PC-3 (cell line): Measurements from ENCODE around the gene ACKR3. TPM values are rescaled to one million over a fixed set of nuclear protein-coding genes. Genes with fewer than 3 reads are reported as not detected.

Source experiments
- ATAC-seq: fragments of 200-7000 bp; cut with Tn5 transposase; 2 replicates; pipeline ENCODE4 v1.9.1; 2020; ENCODE audit warnings: mild to moderate bottlenecking, moderate library complexity
- BruUV-seq: library from RNA; stranded (reverse); fragments of 400-500 nt; replicated peaks from 2 replicates; lab custom pipeline; 2021; lab: Mats Ljungman, UMichigan
- CTCF ChIA-PET: fragments of 300-600 bp; sonication (Branson Sonifier 250); formaldehyde crosslinking; loops from one replicate; lab custom pipeline; 2022; ENCODE audit warnings: antibody characterized with exemption; lab: Charles Lee
- POLR2A ChIA-PET: fragments of 300-600 bp; sonication (Branson Sonifier 250); formaldehyde crosslinking; loops from one replicate; lab custom pipeline; 2022; ENCODE audit warnings: antibody characterized with exemption; ENCODE audit not compliant: unreplicated experiment; lab: Charles Lee
- DNase-seq: peaks from one replicate; pipeline ENCODE4 v3.0.0-alpha.2; 2015
- H2AFZ ChIP-seq: fragments of 300-600 bp; sonication (generic); 2 replicates; pipeline ENCODE4 v1.6.0; 2016; ENCODE audit warnings: antibody characterized with exemption, low read length
- H3F3A ChIP-seq: fragments of 300-600 bp; sonication (generic); one replicate; pipeline ENCODE4 v1.6.0; 2017; ENCODE audit warnings: antibody characterized with exemption, low read length, control low read depth, mild to moderate bottlenecking; ENCODE audit not compliant: unreplicated experiment
- H3K27ac ChIP-seq: fragments of 300-600 bp; sonication (generic); 2 replicates; pipeline ENCODE4 v1.5.1; 2016; ENCODE audit warnings: mild to moderate bottlenecking, low read length
- H3K27me3 ChIP-seq: fragments of 300-600 bp; sonication (generic); 2 replicates; pipeline ENCODE4 v1.6.1; 2016; ENCODE audit warnings: low read length, mixed read lengths
- H3K36me3 ChIP-seq: fragments of 300-600 bp; sonication (generic); 2 replicates; pipeline ENCODE4 v1.6.1; 2016; ENCODE audit warnings: low read depth, mixed run types, low read length, mixed read lengths
- H3K4me1 ChIP-seq: fragments of 300-600 bp; sonication (generic); 2 replicates; pipeline ENCODE4 v1.5.1; 2016; ENCODE audit warnings: low read length; ENCODE audit not compliant: insufficient read depth
- H3K4me2 ChIP-seq: fragments of 300-600 bp; sonication (generic); 2 replicates; pipeline ENCODE4 v1.6.0; 2016; ENCODE audit warnings: low read length
- H3K4me3 ChIP-seq: fragments of 300-600 bp; sonication (generic); 2 replicates; pipeline ENCODE4 v1.5.1; 2016; ENCODE audit warnings: mild to moderate bottlenecking, low read length, mixed read lengths
- H3K79me2 ChIP-seq: fragments of 300-600 bp; sonication (generic); 2 replicates; pipeline ENCODE4 v1.6.1; 2017; ENCODE audit warnings: low read length, mixed read lengths
- H3K9ac ChIP-seq: fragments of 300-600 bp; sonication (generic); 2 replicates; pipeline ENCODE4 v1.6.0; 2016; ENCODE audit warnings: mild to moderate bottlenecking, low read length
- H3K9me2 ChIP-seq: fragments of 300-600 bp; sonication (generic); replicated peaks from 2 replicates; pipeline ENCODE4 v1.6.1; 2016; ENCODE audit warnings: mixed run types, low read length, mixed read lengths
- H3K9me3 ChIP-seq: fragments of 300-600 bp; sonication (generic); 2 replicates; pipeline ENCODE4 v1.6.1; 2016; ENCODE audit warnings: low read length, mixed read lengths
- H4K20me1 ChIP-seq: fragments of 300-600 bp; sonication (generic); 2 replicates; pipeline ENCODE4 v1.6.1; 2016; ENCODE audit warnings: low read length, mixed read lengths
- EZH2 ChIP-seq: fragments of 300-600 bp; sonication (generic); IDR thresholded peaks from one replicate; pipeline ENCODE4 v1.6.1; 2017; ENCODE audit warnings: antibody characterized with exemption, mild to moderate bottlenecking, low read length; ENCODE audit not compliant: unreplicated experiment
- EZH2phosphoT487 ChIP-seq: fragments of 300-600 bp; sonication (generic); IDR thresholded peaks from 2 replicates; pipeline ENCODE4 v1.6.1; 2018; ENCODE audit warnings: mild to moderate bottlenecking, antibody characterized with exemption, low read length, borderline replicate concordance
- intact Hi-C: fragments of 100-400 bp; cut with micrococcal nuclease; formaldehyde crosslinking; loops from 2 replicates; pipeline ENCODE4 v1.9.0; 2023
- total RNA-seq: library from RNA; depleted of rRNA; stranded (reverse); fragments of >200 nt; gene quantifications from 2 replicates; pipeline ENCODE4 v1.2.3, GENCODE V29; 2014
- TF ChIP-seq, protein P1 (sequence below): fragments of 300-600 bp; sonication (generic); conservative IDR thresholded peaks from 2 replicates; pipeline ENCODE4 v1.5.1; 2017; ENCODE audit warnings: antibody characterized with exemption, low read depth, mild to moderate bottlenecking, low read length

Gene ACKR3
- total RNA-seq, 1 experiment from 2014 or later: 3.1 TPM

DNA sequence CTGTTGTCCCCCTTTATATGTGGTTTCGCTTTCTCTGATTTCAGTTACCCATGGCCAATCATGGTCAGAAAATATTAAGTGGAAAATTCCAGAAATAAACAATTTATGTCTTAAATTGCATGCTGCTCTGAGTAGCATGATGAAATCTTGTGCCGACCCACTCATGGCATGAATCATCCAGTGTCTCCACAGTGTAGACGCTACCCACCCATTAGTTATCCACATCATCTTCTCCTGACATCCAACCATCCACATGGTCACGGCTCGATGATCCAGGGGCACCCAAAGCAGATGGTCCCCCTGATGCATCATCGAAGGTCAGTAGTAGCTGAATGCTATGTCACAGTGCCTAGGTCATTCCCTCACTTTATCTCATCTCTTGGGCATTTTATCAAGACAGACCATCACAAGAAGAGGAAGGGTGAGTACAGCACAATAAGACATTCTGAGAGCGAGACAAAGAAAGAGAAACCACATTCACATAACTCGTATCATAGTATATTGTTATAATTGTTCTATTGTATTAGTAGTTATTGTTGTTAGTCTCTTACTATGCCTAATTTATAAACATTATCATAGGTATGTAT, 44.1 kb upstream of the ACKR3 start:
- peaks cover 25% of the 10 kb centered on the region for H3K27me3 ChIP-seq
- BruUV-seq: no TSS peak

DNA sequence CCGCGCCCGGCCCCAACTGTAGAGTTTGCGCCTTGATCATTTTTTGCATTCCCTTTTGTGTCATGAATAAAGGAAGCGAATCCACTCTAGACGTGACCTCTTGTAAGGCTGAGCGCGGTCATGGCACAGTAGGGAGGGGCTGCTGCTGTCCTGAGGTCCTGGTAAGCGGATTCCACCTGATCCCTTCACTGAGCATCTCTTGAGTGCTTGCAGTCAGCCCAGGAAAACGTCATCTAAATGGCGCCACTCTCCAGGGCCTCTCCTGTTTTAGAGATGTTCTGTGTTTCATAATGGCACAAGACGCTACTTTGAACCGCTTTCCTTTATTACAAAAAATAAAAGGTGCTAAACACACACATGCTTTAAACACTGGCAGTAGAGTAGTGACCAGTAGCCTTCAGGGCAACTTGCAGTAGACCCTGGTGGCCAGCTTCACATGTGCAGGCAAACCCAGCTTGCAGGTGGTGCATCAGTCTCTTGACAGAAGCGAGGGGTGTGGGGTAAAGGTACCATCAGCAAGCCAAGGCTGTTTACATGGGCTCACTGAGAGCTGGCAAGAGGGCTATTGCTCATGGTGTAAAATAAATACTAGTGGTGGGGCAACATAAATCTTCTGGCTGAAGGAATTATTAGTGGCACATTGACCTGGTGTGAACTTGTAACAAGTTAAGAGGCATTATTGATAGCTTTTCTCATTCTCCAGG, 43.0 kb upstream of the ACKR3 start:
- no TSS peak for BruUV-seq
- Histone ChIP-seq H3K79me2 (no peaks in the 10 kb centered on the region), H2AFZ (no peak overlapping the region), H3K27ac (no peak overlapping the region), H3K4me2 (no peak overlapping the region), H3K9me2 (no peaks in the 10 kb centered on the region), H4K20me1 (no peaks in the 10 kb centered on the region), H3K36me3 (no peaks in the 10 kb centered on the region), H3F3A (no peaks in the 10 kb centered on the region), H3K27me3 (peaks cover 15% of the 10 kb centered on the region), H3K4me3 (no peak overlapping the region), H3K9me3 (no peaks in the 10 kb centered on the region), H3K9ac (no peak overlapping the region), H3K4me1 (no peaks in the 10 kb centered on the region)
- POLR2A ChIA-PET: no interaction called here
- no peak for ATAC-seq
- intact Hi-C loops: no loop called here
- no peak for DNase-seq
- CTCF ChIA-PET: no interaction called here
- TF ChIP-seq, protein P1, sequence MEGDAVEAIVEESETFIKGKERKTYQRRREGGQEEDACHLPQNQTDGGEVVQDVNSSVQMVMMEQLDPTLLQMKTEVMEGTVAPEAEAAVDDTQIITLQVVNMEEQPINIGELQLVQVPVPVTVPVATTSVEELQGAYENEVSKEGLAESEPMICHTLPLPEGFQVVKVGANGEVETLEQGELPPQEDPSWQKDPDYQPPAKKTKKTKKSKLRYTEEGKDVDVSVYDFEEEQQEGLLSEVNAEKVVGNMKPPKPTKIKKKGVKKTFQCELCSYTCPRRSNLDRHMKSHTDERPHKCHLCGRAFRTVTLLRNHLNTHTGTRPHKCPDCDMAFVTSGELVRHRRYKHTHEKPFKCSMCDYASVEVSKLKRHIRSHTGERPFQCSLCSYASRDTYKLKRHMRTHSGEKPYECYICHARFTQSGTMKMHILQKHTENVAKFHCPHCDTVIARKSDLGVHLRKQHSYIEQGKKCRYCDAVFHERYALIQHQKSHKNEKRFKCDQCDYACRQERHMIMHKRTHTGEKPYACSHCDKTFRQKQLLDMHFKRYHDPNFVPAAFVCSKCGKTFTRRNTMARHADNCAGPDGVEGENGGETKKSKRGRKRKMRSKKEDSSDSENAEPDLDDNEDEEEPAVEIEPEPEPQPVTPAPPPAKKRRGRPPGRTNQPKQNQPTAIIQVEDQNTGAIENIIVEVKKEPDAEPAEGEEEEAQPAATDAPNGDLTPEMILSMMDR: no peak
- TF ChIP-seq EZH2: no peak
- no peak for TF ChIP-seq EZH2phosphoT487

More for the DNA sequence above, 44.1 kb upstream of the ACKR3 start:
- DNase-seq (no peak), ATAC-seq (no peak)
- intact Hi-C loops: no loop called here
- no peak overlapping the region for H3K27ac ChIP-seq
- H3K9me2 ChIP-seq: no peaks in the 10 kb centered on the region
- H3F3A ChIP-seq: no peaks in the 10 kb centered on the region
- ChIA-PET POLR2A (no interaction called here), CTCF (no interaction called here)
- no peak for TF ChIP-seq EZH2
- TF ChIP-seq, protein P1: no peak
- no peak for TF ChIP-seq EZH2phosphoT487
- H3K9ac ChIP-seq: no peak overlapping the region
- H3K79me2 ChIP-seq: no peaks in the 10 kb centered on the region
- H4K20me1 ChIP-seq: no peaks in the 10 kb centered on the region
- H3K9me3 ChIP-seq: no peaks in the 10 kb centered on the region
- no peaks in the 10 kb centered on the region for H3K4me1 ChIP-seq
- no peak overlapping the region for H3K4me2 ChIP-seq
- H3K36me3 ChIP-seq: no peaks in the 10 kb centered on the region
- no peak overlapping the region for H2AFZ ChIP-seq
- H3K4me3 ChIP-seq: no peak overlapping the region

DNA sequence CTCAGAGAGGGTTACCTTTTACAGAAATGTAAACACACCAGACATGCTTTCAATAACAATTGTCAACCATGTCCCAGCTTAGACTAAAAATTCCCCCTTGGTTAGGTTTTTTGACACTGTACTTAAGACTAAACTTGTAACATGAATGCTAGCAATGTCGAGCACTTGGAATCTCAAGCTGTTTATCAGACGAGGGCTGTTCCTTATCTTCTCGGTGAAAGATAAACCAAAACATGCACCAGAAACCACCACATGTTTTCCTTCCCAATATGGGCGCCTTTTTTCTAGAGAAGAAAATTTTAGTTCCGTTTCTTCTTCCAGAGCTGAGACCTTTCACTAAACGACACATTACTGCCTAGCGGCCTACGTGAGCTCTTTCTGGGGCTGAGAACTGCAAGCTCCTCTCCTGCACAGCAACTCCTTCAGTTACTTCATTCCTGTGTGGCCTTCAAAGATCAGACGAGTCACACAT, 42.4 kb upstream of the ACKR3 start:
- DNase-seq (no peak), ATAC-seq (no peak)
- Histone ChIP-seq H3F3A (no peaks in the 10 kb centered on the region), H3K79me2 (no peaks in the 10 kb centered on the region), H3K27ac (no peak overlapping the region), H3K27me3 (peaks cover 11% of the 10 kb centered on the region), H3K36me3 (no peaks in the 10 kb centered on the region), H3K4me3 (no peak overlapping the region), H3K4me2 (no peak overlapping the region), H3K4me1 (no peaks in the 10 kb centered on the region), H3K9me2 (no peaks in the 10 kb centered on the region), H4K20me1 (no peaks in the 10 kb centered on the region), H3K9ac (no peak overlapping the region), H2AFZ (no peak overlapping the region), H3K9me3 (no peaks in the 10 kb centered on the region)
- intact Hi-C loops: no loop called here
- no TSS peak for BruUV-seq
- TF ChIP-seq, protein P1: no peak
- TF ChIP-seq EZH2phosphoT487 (no peak), EZH2 (no peak)
- CTCF ChIA-PET: no interaction called here
- POLR2A ChIA-PET: no interaction called here
